Measurements from ENCODE around the gene GOSR1. TPM values are rescaled to one million over a fixed set of nuclear protein-coding genes. Genes with fewer than 3 reads are reported as not detected.
"Not testable (repeated sequence)": the region's sequence is repeated elsewhere in the genome, so short reads cannot be mapped to it uniquely, and the experiment has no call there.

Gene GOSR1
- total RNA-seq, 1 experiment from 2014 or later, result 12.0 TPM

DNA sequence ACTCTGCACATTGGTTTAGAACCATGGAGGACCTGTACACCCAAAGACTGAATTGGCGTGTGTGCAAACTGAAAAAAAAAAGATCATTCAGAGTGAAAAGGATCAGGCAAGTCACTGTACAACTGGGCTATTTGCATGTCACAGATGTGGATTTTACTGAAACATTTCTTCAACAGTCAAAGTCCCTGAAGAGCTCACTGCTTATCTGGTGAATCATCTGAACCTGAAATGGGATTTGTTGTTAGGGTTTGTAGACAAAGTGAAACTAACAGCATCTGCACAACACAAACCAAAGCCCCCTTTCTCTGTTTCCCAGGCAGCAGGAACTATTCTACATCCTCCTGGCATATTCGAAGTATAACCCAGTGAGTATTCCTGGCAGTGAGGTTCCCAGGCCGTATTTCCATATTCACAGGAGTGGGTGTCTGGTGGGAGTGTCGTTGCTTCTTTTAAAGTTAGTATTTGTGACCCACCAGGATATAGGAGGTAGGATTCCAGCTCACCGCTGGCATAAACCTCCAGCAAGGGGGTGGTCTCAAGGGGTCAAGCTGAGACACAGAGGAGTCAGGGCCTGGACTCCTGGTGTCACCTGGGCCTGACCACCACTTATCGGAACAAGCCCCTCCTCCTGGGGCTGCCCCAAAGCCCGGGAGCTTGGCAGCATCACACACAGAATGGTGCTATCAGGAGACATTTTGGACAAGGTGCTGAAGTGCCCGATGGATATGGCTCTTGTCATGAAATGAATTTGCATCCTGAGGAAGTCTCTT lies 80.9 kb downstream of the GOSR1 start:
- no peak for DNase-seq
- no peaks in the 10 kb centered on the region for H3K36me3 ChIP-seq (replicated peaks; ENCODE audit: control insufficient read depth, insufficient read depth, low read length)

DNA sequence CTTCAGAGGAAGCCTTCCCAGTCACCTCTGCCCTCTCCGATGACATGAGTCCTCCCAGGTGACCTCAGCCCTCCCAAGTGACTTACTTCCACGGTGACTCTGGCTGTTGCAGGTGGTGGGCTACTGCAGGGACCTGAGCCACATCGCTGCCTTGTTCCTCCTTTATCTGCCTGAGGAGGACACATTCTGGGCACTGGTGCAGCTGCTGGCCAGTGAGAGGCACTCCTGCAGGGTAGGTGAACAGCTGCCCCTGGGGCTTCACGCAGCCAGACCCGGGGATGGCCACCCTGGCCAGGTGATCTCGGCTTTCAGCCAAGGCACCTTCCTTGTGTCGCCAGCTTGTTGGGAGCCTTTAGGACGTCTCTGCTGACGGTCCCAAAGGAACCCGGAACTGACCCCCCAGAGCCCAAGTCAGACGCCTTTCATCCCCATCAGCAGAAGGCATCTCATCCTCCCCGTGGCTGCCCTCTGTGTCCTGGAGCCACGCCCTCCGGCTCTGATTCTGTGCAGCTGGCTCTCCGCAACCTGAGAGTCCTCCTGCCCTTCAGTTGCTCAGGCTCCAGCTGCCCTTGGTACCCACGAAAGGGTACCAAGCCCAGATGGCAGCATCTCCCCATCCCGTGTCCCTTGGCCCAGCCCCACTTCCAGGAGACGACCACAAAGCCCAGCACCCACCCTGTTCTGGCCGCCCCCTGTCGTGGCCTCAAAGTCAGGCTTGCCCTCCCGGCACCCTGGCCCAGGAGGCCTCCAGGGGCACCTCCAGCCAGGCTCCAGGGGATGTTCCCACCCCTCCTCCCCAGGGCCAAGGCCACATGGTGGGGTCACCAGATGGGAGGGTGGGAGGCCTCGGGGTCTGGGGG lies 81.7 kb downstream of the GOSR1 start:
- no peak overlapping the region for H3K4me3 ChIP-seq (ENCODE audit: insufficient read depth, low read depth, low read length)
- no peaks in the 10 kb centered on the region for H3K36me3 ChIP-seq (replicated peaks; ENCODE audit: control insufficient read depth, insufficient read depth, low read length)
- DNase-seq, result no peak
- H3K27me3 ChIP-seq (ENCODE audit: control insufficient read depth, insufficient read depth, low read length), result no peaks in the 10 kb centered on the region

More for the DNA sequence above, 80.9 kb downstream of the GOSR1 start:
- no peak overlapping the region for H3K4me3 ChIP-seq (ENCODE audit: insufficient read depth, low read depth, low read length)
- no peaks in the 10 kb centered on the region for H3K27me3 ChIP-seq (ENCODE audit: control insufficient read depth, insufficient read depth, low read length)

DNA sequence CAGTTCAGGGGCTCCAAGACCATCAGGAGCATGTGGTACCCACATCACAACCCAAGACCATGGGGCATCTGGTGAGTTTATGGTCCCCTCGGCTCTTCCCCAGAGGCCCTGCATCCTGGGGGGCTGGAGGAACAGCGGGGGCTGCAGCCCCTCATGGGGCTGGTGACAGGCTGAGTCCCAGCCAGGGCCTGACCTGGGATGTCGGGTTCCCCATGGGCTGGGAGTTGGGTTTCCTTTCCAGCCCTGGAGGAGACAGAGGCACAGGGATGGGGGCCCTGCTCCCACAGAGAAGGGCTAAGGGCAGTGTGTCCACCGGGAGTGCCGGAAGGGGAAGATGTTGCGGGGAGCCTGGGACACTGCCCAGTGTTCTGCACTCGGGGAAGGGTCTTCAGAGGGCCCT lies 82.4 kb downstream of the GOSR1 start:
- no peaks in the 10 kb centered on the region for H3K36me3 ChIP-seq (replicated peaks; ENCODE audit: control insufficient read depth, insufficient read depth, low read length)
- no peak for DNase-seq
- H3K27me3 ChIP-seq (ENCODE audit: control insufficient read depth, insufficient read depth, low read length), result no peaks in the 10 kb centered on the region
- no peak overlapping the region for H3K4me3 ChIP-seq (ENCODE audit: insufficient read depth, low read depth, low read length)

DNA sequence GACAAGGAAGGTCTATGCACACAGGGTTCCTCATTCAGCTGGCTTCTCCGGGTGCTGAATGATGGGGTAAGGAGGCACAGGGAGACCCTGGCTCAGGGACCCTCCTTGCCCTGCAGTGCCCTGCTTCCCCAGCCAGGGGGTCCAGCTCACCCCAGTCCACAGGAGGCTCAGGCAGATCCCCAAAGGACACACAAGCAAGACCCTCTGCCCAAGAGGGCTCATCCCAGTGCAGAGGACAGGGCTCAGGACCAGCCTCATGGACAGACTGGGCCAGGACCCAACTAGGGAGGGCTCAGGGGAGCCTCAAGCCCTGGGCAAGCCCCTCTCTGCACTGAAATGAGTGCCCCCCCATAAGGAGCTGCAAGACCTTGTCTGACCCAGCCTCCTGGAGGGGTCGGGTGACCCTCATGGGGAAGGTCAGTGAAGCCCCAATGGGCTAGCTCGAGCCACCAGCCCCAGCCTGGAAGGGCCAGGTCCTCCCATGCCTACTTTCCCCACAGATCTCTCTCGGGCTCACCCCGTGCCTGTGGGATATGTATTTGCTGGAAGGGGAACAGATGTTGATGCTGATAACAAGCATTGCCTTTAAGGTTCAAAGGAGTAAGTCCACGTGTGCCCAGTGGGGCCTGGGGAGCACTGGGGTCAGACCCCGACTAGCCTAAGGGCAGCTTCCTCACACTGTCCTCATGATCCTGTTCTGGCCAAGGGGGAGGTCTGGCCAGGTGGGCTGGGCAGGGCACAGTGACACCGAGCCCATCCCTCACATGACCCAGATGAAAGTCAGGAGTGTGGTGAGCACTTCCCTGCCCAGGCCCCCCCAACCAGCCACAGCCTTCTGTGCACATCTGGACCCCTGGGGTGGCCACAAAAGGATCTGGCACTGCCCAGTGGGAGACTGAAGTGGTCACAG lies 83.2 kb downstream of the GOSR1 start:
- H3K27me3 ChIP-seq (ENCODE audit: control insufficient read depth, insufficient read depth, low read length); H3K36me3 ChIP-seq (replicated peaks; ENCODE audit: control insufficient read depth, insufficient read depth, low read length); DNase-seq; H3K4me3 ChIP-seq (ENCODE audit: insufficient read depth, low read depth, low read length): not testable (repeated sequence)

DNA sequence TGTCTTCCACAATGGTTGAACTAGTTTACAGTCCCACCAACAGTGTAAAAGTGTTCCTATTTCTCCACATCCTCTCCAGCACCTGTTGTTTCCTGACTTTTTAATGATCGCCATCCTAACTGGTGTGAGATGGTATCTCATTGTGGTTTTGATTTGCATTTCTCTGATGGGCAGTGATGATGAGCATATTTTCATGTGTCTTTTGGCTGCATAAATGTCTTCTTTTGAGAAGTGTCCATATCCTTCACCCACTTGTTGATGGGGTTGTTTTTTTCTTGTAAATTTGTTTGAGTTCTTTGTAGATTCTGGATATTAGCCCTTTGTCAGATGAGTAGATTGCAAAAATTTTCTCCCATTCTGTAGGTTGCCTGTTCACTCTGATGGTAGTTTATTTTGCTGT lies 84.6 kb downstream of the GOSR1 start:
- DNase-seq; H3K27me3 ChIP-seq (ENCODE audit: control insufficient read depth, insufficient read depth, low read length); H3K4me3 ChIP-seq (ENCODE audit: insufficient read depth, low read depth, low read length); H3K36me3 ChIP-seq (replicated peaks; ENCODE audit: control insufficient read depth, insufficient read depth, low read length): not testable (repeated sequence)

DNA sequence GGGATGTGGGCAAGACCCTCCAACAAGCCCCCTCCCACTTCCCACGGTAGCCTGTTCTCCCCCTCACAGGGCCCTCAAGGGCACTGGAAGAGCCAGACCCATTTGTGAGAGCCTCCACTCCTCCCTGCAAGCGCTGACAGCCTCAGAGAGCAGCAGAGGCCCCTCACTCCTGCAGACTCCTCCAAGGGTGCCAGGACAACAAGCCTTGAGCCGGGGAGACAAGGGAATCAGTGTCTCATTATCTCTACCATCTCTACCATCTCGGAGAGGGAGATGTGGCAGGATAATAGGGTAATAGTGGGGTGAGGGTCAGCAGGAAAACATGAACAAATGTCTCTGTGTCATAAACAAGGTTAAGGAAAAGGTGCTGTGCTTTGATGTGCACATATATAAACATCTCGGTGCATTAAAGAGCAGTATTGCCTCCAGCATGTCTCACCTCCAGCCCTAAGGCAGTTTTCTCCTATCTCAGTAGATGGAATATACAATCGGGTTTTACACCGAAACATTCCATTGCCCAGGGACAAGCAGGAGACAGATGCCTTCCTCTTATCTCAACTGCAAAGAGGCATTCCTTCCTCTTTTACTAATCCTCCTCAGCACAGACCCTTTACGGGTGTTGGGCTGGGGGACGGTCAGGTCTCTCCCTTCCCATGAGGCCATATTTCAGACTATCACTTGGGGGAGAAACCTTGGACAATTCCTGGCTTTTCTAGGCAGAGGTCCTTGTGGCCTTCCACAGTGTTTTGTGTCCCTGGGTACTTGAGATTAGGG lies 86.1 kb downstream of the GOSR1 start:
- H3K36me3 ChIP-seq (replicated peaks; ENCODE audit: control insufficient read depth, insufficient read depth, low read length); H3K27me3 ChIP-seq (ENCODE audit: control insufficient read depth, insufficient read depth, low read length); H3K4me3 ChIP-seq (ENCODE audit: insufficient read depth, low read depth, low read length); DNase-seq: not testable (repeated sequence)

DNA sequence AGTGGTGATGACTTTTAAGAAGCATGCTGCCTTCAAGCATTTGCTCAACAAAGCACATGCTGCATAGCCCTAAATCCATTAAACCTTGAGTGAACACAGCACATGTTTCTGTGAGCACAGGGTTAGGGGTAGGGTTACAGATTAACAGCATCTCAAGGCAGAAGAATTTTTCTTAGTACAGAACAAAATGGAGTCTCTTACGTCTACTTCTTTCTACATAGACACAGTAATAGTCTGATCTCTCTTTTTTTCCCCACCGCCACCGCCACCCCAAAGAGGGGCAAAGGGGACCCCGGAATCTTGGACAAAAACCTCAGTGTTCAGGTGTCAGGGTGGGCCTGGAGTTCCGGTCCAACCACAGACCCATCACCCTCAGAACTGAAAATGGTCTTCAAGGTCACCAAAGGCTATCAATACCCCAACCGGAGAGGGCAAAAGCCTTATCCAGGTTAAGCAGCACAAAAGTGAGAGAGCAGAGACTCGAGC lies 86.7 kb downstream of the GOSR1 start:
- not testable (repeated sequence) for DNase-seq; H3K4me3 ChIP-seq (ENCODE audit: insufficient read depth, low read depth, low read length); H3K36me3 ChIP-seq (replicated peaks; ENCODE audit: control insufficient read depth, insufficient read depth, low read length); H3K27me3 ChIP-seq (ENCODE audit: control insufficient read depth, insufficient read depth, low read length)

DNA sequence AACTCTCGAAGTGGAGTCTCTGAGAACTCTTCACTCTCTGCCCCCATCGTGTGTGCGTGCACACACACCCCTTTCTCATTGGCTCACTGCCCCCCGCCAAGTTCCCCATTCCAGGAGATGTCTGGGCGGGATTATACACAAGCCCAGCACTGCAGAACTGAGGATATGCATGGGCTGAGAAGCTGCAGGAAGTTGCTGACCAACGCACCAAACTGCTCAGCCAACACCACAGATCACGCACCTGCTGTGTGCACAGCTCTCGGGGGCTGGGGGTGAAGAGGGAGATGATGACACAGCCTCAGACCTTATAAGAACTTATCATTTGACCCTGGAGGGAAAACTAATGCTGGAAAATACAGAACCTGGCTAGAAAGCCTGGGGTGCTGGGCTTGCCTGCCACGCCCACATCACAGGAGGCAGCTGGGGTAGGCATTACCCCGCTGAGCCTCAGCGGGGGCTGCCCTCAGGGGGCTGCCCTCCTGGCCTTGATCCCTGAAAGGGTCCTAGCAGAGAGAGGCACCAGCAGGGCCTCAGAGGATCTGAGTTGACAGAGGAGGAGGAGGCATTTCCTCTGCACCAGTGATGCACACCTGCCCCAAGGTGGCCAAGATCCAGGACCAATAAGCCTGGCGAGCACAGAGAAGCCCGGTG lies 87.3 kb downstream of the GOSR1 start:
- DNase-seq; H3K36me3 ChIP-seq (replicated peaks; ENCODE audit: control insufficient read depth, insufficient read depth, low read length); H3K4me3 ChIP-seq (ENCODE audit: insufficient read depth, low read depth, low read length); H3K27me3 ChIP-seq (ENCODE audit: control insufficient read depth, insufficient read depth, low read length): not testable (repeated sequence)

DNA sequence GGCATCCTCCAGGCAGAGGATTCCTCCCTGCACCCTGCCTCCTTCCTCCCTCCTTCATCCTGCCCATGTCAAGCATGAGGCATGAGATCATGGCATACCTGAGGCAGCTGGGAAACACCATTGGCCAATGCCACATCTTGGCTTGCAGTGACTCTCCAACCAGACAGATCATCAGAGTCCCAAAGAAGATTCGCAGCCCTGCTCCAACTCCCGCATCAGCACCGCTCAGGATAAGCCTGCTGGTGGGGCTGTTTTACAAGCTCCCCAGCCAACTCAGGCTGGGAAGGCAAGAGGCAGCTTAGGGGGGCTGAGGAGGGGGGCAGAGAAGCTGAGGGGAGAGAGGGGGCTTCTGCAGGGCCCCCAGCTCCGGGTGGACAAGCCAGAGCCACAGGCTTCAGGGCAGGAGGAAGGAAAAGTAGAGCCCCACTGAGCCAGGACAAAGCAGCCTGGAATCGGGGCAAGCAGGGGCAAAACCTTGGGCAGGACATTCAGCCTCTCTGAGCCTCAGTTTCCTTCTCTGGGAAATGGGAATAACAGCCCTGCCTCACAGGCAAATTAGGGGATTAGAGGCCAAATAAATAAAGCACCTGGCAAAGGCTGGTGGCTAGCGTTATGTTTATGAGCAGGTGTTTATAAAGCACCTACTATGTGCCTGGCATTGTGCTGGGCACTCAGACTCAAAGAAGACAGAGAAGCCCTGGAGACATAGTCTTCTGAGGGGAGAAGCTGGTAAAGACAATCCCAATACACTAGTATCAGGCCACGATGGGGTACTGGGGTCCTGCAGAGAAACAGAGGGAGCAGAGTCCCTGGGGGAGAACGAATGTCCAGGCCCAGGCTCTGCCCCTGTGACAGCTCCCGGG lies 88.1 kb downstream of the GOSR1 start:
- H3K36me3 ChIP-seq (replicated peaks; ENCODE audit: control insufficient read depth, insufficient read depth, low read length), result no peaks in the 10 kb centered on the region
- DNase-seq, result peak; percentile 75

DNA sequence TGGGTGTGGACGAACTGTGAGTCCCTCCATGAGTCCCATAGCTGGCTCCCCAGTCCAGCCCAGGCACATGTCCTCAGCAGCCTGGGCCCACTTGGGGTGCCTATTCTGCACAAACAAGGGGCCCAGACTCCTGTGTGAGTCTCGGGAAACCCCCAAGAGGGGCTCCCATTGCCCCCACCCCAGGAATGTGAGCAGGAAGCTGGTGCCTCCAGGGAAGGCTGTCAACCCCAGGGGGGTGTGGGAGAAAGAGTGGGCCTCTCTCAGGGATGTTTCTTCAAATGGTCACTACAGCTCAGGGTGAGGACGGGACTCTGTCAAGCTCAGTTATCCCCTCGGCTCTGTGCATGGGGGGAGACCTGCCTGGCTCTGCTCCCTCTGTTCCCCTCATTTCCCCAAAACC lies 88.9 kb downstream of the GOSR1 start:
- DNase-seq, result not testable (repeated sequence)

More for the DNA sequence above, 88.1 kb downstream of the GOSR1 start:
- Histone ChIP-seq H3K27me3 (ENCODE audit: control insufficient read depth, insufficient read depth, low read length) (no peaks in the 10 kb centered on the region), H3K4me3 (ENCODE audit: insufficient read depth, low read depth, low read length) (no peak overlapping the region)

DNA sequence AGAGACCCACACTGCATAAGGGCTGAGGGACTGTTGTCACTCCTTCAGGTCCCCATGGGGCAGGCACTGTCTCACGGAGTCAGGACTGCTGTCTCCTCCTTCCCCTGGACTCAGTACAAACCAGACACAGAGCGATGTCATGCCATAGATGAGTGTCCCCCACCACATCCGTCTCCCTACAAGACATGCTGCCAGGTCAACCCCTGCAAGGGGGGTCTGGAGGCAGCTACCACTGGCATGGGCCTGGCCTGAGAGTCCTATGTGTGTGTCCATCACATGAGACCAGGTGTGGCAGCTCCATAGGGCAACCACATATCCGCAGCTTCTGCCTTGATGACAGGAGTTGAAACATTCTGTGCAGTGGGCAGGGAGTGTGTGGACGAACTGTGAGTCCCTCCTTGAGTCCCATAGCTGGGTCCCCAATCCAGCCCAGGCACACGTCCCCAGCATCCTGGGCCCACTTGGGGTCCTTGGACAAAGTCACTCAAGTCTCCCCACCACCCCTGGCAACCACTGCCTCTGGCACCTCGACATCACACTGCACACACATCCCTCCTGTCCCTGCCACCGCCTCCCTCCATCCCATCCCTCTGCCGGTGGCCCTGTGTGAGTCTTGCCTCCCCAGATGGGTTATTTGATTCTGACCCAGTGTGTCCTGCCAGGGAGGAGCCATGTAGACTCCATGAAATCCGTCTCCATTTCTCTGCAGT lies 89.5 kb downstream of the GOSR1 start:
- not testable (repeated sequence) for DNase-seq; H3K4me3 ChIP-seq (ENCODE audit: insufficient read depth, low read depth, low read length); H3K36me3 ChIP-seq (replicated peaks; ENCODE audit: control insufficient read depth, insufficient read depth, low read length); H3K27me3 ChIP-seq (ENCODE audit: control insufficient read depth, insufficient read depth, low read length)

More for the DNA sequence above, 88.9 kb downstream of the GOSR1 start:
- not testable (repeated sequence) for H3K36me3 ChIP-seq (replicated peaks; ENCODE audit: control insufficient read depth, insufficient read depth, low read length); H3K27me3 ChIP-seq (ENCODE audit: control insufficient read depth, insufficient read depth, low read length); H3K4me3 ChIP-seq (ENCODE audit: insufficient read depth, low read depth, low read length)
